ENCODE measurements around the gene MAML2.

- TF ChIP-seq, protein P1, sequence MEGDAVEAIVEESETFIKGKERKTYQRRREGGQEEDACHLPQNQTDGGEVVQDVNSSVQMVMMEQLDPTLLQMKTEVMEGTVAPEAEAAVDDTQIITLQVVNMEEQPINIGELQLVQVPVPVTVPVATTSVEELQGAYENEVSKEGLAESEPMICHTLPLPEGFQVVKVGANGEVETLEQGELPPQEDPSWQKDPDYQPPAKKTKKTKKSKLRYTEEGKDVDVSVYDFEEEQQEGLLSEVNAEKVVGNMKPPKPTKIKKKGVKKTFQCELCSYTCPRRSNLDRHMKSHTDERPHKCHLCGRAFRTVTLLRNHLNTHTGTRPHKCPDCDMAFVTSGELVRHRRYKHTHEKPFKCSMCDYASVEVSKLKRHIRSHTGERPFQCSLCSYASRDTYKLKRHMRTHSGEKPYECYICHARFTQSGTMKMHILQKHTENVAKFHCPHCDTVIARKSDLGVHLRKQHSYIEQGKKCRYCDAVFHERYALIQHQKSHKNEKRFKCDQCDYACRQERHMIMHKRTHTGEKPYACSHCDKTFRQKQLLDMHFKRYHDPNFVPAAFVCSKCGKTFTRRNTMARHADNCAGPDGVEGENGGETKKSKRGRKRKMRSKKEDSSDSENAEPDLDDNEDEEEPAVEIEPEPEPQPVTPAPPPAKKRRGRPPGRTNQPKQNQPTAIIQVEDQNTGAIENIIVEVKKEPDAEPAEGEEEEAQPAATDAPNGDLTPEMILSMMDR (IDR thresholded peaks at IDR 0.05), result no peak
- TF ChIP-seq POLR2A (IDR thresholded peaks at IDR 0.05; ENCODE audit: low read depth), result no peak
- no peak for TF ChIP-seq POLR2AphosphoS5 (IDR thresholded peaks at IDR 0.05)
Observed at GRCh38 chr11:96144553-96144952, 198.4 kb downstream of the MAML2 start.

All from esophagus muscularis mucosa (tissue), 3 donors.